GM12875 (cell line): ENCODE measurements around the gene SLC16A1.

ENCODE experiments used
- H3K4me3 ChIP-seq: one replicate; pipeline ENCODE4 v1.5.1; 2011; ENCODE audit warnings: low read depth, low read length, control low read depth
- TF ChIP-seq, protein P1 (sequence below): IDR thresholded peaks from 2 replicates; pipeline ENCODE4 v1.5.1; 2011; ENCODE audit warnings: low read depth, mild to moderate bottlenecking, control low read depth, inconsistent platforms, low read length, moderate library complexity, borderline replicate concordance; ENCODE audit not compliant: insufficient read depth

SLC16A1 gene

GRCh38 chr1:112906150-112906698, 49.8 kb downstream of the SLC16A1 start:
- TF ChIP-seq, protein P1, sequence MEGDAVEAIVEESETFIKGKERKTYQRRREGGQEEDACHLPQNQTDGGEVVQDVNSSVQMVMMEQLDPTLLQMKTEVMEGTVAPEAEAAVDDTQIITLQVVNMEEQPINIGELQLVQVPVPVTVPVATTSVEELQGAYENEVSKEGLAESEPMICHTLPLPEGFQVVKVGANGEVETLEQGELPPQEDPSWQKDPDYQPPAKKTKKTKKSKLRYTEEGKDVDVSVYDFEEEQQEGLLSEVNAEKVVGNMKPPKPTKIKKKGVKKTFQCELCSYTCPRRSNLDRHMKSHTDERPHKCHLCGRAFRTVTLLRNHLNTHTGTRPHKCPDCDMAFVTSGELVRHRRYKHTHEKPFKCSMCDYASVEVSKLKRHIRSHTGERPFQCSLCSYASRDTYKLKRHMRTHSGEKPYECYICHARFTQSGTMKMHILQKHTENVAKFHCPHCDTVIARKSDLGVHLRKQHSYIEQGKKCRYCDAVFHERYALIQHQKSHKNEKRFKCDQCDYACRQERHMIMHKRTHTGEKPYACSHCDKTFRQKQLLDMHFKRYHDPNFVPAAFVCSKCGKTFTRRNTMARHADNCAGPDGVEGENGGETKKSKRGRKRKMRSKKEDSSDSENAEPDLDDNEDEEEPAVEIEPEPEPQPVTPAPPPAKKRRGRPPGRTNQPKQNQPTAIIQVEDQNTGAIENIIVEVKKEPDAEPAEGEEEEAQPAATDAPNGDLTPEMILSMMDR, result no peak
- H3K4me3 ChIP-seq, result no peak overlapping the region

- H3K4me3 ChIP-seq, result no peak overlapping the region
- TF ChIP-seq, protein P1, result no peak
These were observed 50.4 kb downstream of the SLC16A1 start for GRCh38 chr1:112905395-112906149.

- TF ChIP-seq, protein P1, result no peak
- no peak overlapping the region for H3K4me3 ChIP-seq
These were observed 51.1 kb downstream of the SLC16A1 start for GRCh38 chr1:112904831-112905261.

- H3K4me3 ChIP-seq, result no peak overlapping the region
- TF ChIP-seq, protein P1, result no peak
These were observed 51.7 kb downstream of the SLC16A1 start for GRCh38 chr1:112904071-112904830.

DNA sequence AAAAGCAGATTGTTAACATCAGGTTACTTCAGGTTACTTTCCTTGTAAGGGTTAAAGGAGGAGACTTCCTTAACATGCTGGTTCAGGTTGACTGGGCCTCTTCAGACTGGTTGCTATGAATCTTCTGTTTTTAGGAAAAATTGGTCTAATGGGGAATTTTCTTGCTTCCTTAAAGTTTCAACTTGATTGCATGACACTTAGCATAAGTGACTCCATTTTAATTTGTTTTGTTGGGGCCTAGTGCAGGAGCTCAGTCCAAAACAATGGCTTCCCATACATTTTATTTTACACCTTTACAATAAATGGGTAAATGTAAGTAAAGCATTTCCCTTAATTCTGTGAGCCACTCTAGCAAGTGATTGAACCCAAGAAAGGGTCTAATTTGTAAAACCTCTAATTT, 53.8 kb downstream of the SLC16A1 start:
- TF ChIP-seq, protein P1, result no peak
- H3K4me3 ChIP-seq, result no peak overlapping the region

DNA sequence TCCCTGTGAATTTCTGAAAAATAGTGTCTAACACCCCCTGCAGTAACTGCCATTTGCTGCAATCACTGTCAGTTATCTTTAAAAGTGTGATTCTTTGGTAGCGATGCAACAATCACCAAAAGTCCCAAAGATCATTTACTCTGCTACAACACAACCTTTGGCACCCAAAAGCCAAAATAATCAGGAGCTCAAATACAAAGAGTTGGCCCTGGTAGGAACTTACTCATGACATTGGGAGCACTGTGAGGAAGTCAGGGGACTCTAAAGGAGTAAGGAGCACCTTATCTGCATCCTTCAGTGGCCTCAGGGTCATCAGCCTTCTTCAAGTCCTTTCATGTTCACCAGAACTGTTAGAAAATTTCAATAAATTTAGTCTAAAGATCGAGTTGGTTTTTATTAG, 54.6 kb downstream of the SLC16A1 start:
- no peak overlapping the region for H3K4me3 ChIP-seq
- TF ChIP-seq, protein P1, result no peak
